ENCODE data around the gene CRYBG2. TPM values are rescaled to one million over a fixed set of nuclear protein-coding genes. Genes with fewer than 3 reads are reported as not detected.
"Not testable (repeated sequence)": the region's sequence is repeated elsewhere in the genome, so short reads cannot be mapped to it uniquely, and the experiment has no call there.

CRYBG2 gene
- total and polyA plus RNA-seq, 10 of the 15 experiments (the other 5 are each of a cell fraction or from before 2014, with no cell fraction given), result 0.03 to 1.2 (median 0.11) TPM; not detected in 4

DNA sequence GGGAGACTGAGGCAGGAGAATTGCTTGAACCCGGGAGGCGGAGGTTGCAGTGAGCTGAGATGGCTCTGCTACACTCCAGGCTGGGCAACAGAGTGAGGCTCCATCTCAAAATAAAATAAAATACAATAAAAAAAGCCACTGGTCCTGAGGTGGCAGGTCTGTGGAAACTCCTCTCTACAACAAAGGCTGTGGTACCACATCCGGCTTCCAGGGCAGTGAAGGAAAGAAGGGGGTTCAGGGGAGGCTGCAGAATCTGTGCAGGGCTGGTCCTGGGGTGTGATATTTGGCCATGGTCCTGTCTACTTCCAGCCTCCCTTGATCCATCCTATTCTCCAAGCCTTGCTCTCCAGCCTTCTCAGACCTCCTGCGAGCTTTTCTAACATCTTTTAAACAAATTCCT, 19.4 kb upstream of the CRYBG2 start:
- ChIA-PET CTCF (interaction anchor here (1.0 to 5.0 kb wide), 9 partner anchors 9 to 139 kb away, joined by 3 to 40 read pairs (median 5); partner anchors contain the start of genes CEP85 and SH3BGRL3), POLR2A (interaction anchor here (0.5 to 0.6 kb wide), 2 partner anchors 17 to 1022 kb away, joined by 3 read pairs; no protein-coding TSS in a partner anchor), RAD21 (ENCODE audit: unreplicated experiment) (interaction anchor here (0.5 to 1.9 kb wide), 5 partner anchors 9 to 89 kb away, joined by 3 to 4 read pairs (median 3); no protein-coding TSS in a partner anchor), SMC1A (ENCODE audit: uncharacterized antibody, unreplicated experiment) (interaction anchor here (1.0 to 2.4 kb wide), 7 partner anchors 9 to 88 kb away, joined by 3 to 9 read pairs (median 4); no protein-coding TSS in a partner anchor)
- Histone ChIP-seq H3K9me3 (replicated peaks; ENCODE audit: control insufficient read depth, insufficient read depth, low read length) (no peaks in the 10 kb centered on the region; the same call in 2 of the 3 replicates), H3K27ac (ENCODE audit: control insufficient read depth, insufficient read depth) (no peak overlapping the region), H2AFZ (ENCODE audit: control insufficient read depth, low read depth, low read length) (no peak overlapping the region), H3K4me2 (ENCODE audit: control insufficient read depth, insufficient read depth) (no peak overlapping the region), H3K27me3 (replicated peaks in 1 of 2; ENCODE audit: control insufficient read depth in 2 of 2, insufficient read depth in 2 of 2, low read length in 1 of 2) (no peaks in the 10 kb centered on the region), H3K36me3 (ENCODE audit: control insufficient read depth in 2 of 2, insufficient read depth in 2 of 2, low read length in 1 of 2) (no peaks in the 10 kb centered on the region), H3K4me1 (ENCODE audit: control insufficient read depth, insufficient read depth, low read length) (peaks cover 16% of the 10 kb centered on the region), H3K4me3 (no peak overlapping the region), H4K20me1 (ENCODE audit: control insufficient read depth, insufficient read depth) (no peaks in the 10 kb centered on the region), H3K79me2 (ENCODE audit: control insufficient read depth, insufficient read depth, low read length) (no peaks in the 10 kb centered on the region), H3K9ac (ENCODE audit: control insufficient read depth, insufficient read depth, low read length) (no peak overlapping the region)
- TF ChIP-seq CBX3 (IDR thresholded peaks at IDR 0.05; ENCODE audit: borderline replicate concordance, low read depth) (no peak), EED (IDR thresholded peaks at IDR 0.05; ENCODE audit: low read depth) (no peak), SMARCA5 (IDR thresholded peaks at IDR 0.05) (no peak), HDAC6 (IDR thresholded peaks at IDR 0.05; ENCODE audit: unreplicated experiment) (no peak)
- FAIRE-seq (no peak), ATAC-seq (peak; percentile 53), DNase-seq (ENCODE audit: low read depth, low spot score) (no peak)
- no TSS peak for BruUV-seq (replicated peaks)
- 22% methylated on average over 4 of the region's 4 CpGs for WGBS (ENCODE audit: insufficient coverage, insufficient replicate concordance, low lambda C conversion rate, missing lambda C conversion rate)
- intact Hi-C loops (cut with micrococcal nuclease; ENCODE audit: unreplicated experiment), result no loop called here
- in situ Hi-C loops (cut with MboI), result no loop called here

DNA sequence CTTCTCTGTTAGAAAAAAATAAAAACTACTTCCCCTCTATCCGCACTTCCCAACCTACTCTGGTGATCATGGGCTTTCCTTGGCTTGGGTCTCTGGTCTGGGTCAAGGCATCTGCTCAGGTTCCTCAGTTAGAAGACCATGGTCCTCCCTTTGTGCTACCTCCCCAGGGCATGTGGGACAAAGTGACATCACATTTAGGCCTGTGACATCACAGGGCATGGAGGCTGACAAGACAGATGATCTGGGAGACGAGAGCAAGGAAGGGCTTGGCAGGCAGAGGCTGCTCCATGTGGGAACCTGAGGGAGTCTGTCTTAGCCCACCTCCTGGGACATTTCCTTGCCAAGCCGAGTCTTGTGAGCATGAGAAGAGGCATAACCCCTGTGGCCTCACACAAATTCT, 18.7 kb upstream of the CRYBG2 start, which contains the start of gene ZNF683:
Gene ZNF683 (minus strand): TSS at position 140 of the 400 bp plus-strand sequence. CDS start 4,179 bp downstream, outside the sequence.
- H3K4me2 ChIP-seq (ENCODE audit: control insufficient read depth, insufficient read depth); H3K79me2 ChIP-seq (ENCODE audit: control insufficient read depth, insufficient read depth, low read length); FAIRE-seq; H3K4me3 ChIP-seq; H2AFZ ChIP-seq (ENCODE audit: control insufficient read depth, low read depth, low read length); H4K20me1 ChIP-seq (ENCODE audit: control insufficient read depth, insufficient read depth); DNase-seq (ENCODE audit: low read depth, low spot score); intact Hi-C loops (cut with micrococcal nuclease; ENCODE audit: unreplicated experiment); POLR2A ChIA-PET; in situ Hi-C loops (cut with MboI); H3K9me3 ChIP-seq (replicated peaks; ENCODE audit: control insufficient read depth, insufficient read depth, low read length); H3K36me3 ChIP-seq (ENCODE audit: control insufficient read depth in 2 of 2, insufficient read depth in 2 of 2, low read length in 1 of 2); ATAC-seq; H3K27ac ChIP-seq (ENCODE audit: control insufficient read depth, insufficient read depth); H3K27me3 ChIP-seq (replicated peaks in 1 of 2; ENCODE audit: control insufficient read depth in 2 of 2, insufficient read depth in 2 of 2, low read length in 1 of 2); BruUV-seq (replicated peaks); H3K9ac ChIP-seq (ENCODE audit: control insufficient read depth, insufficient read depth, low read length): not testable (repeated sequence)
- ChIA-PET RAD21 (ENCODE audit: unreplicated experiment) (interaction anchor here (1.9 kb wide), 1 partner anchor 88 kb away, joined by 4 read pairs; no protein-coding TSS in a partner anchor), SMC1A (ENCODE audit: uncharacterized antibody, unreplicated experiment) (interaction anchor here (1.0 kb wide), 1 partner anchor 20 kb away, joined by 3 read pairs; no protein-coding TSS in a partner anchor), CTCF (interaction anchor here (1.3 to 5.0 kb wide), 2 partner anchors 9 to 54 kb away, joined by 4 to 40 read pairs; no protein-coding TSS in a partner anchor)
- peaks cover 10% of the 10 kb centered on the region for H3K4me1 ChIP-seq (ENCODE audit: control insufficient read depth, insufficient read depth, low read length)
- 18% methylated on average over 3 of the region's 3 CpGs for WGBS (ENCODE audit: insufficient coverage, insufficient replicate concordance, low lambda C conversion rate, missing lambda C conversion rate)

Data from GM12878 (cell line).